IMR-90 (cell line): ENCODE data around the gene ELAVL1. TPM values are rescaled to one million over a fixed set of nuclear protein-coding genes. Genes with fewer than 3 reads are reported as not detected.
"Not testable (repeated sequence)": the region's sequence is repeated elsewhere in the genome, so short reads cannot be mapped to it uniquely, and the experiment has no call there.

ENCODE experiments used
- ATAC-seq: fragments of 200-7000 bp; cut with Tn5 transposase; 2 replicates; pipeline ENCODE4 v1.9.1; 2020; ENCODE audit warnings: low read depth, mild to moderate bottlenecking, moderate library complexity
- BruUV-seq: library from RNA; stranded (reverse); fragments of 400-500 nt; replicated peaks from 2 replicates; lab custom pipeline; 2021; lab: Mats Ljungman, UMichigan
- CTCF ChIA-PET: fragments of 300-600 bp; formaldehyde crosslinking; extraction: SDS; loops from one replicate; lab custom pipeline; 2021; ENCODE audit warnings: antibody characterized with exemption; lab: Yijun Ruan, JAX
- POLR2A ChIA-PET: fragments of 300-600 bp; sonication (Branson Sonifier 250); formaldehyde crosslinking; loops from one replicate; lab custom pipeline; 2022; ENCODE audit warnings: antibody characterized with exemption; ENCODE audit not compliant: unreplicated experiment; lab: Charles Lee
- DNase-seq: peaks from one replicate; pipeline ENCODE4 v3.0.0; 2013
- H2AFZ ChIP-seq: replicated peaks from 2 replicates; pipeline ENCODE3; 2013; ENCODE audit warnings: low read length, mild to moderate bottlenecking; ENCODE audit not compliant: poor library complexity
- H2AK5ac ChIP-seq: 2 replicates; pipeline ENCODE4 v1.6.1; 2013; ENCODE audit warnings: low read depth, low read length, inconsistent platforms
- H2AK9ac ChIP-seq: replicated peaks from 2 replicates; pipeline ENCODE3; 2013; ENCODE audit warnings: mild to moderate bottlenecking, low read depth, low read length, moderate library complexity; ENCODE audit not compliant: poor library complexity
- H2BK120ac ChIP-seq: 2 replicates; pipeline ENCODE4 v1.6.1; 2013; ENCODE audit warnings: low read depth, low read length, inconsistent platforms
- H2BK15ac ChIP-seq: 3 replicates; pipeline ENCODE4 v1.6.1; 2013; ENCODE audit warnings: low read depth, low read length, inconsistent platforms
- H2BK20ac ChIP-seq: 2 replicates; pipeline ENCODE4 v1.6.1; 2013; ENCODE audit warnings: low read depth, mild to moderate bottlenecking, inconsistent platforms, low read length, moderate library complexity
- H2BK5ac ChIP-seq: 2 replicates; pipeline ENCODE4 v1.6.1; 2013; ENCODE audit warnings: mild to moderate bottlenecking, low read depth, low read length, inconsistent platforms; ENCODE audit not compliant: poor library complexity, severe bottlenecking
- H3K14ac ChIP-seq: replicated peaks from 2 replicates; pipeline ENCODE4 v1.6.1; 2013; ENCODE audit warnings: low read depth, low read length, inconsistent platforms
- H3K18ac ChIP-seq: 2 replicates; pipeline ENCODE4 v1.6.1; 2013; ENCODE audit warnings: low read depth, low read length, control low read depth
- H3K23ac ChIP-seq: 2 replicates; pipeline ENCODE4 v1.6.1; 2013; ENCODE audit warnings: low read depth, low read length, inconsistent platforms
- H3K27ac ChIP-seq: 2 replicates; pipeline ENCODE4 v1.5.1; 2013; ENCODE audit warnings: mild to moderate bottlenecking, control low read depth, low read length; ENCODE audit not compliant: insufficient read depth
- H3K27me3 ChIP-seq: 2 replicates; pipeline ENCODE4 v1.6.1; 2013; ENCODE audit warnings: low read length; ENCODE audit not compliant: control insufficient read depth, insufficient read depth
- H3K36me3 ChIP-seq: 2 replicates; pipeline ENCODE4 v1.6.1; 2013; ENCODE audit warnings: low read length, mixed read lengths; ENCODE audit not compliant: control insufficient read depth, insufficient read depth
- H3K4ac ChIP-seq: 2 replicates; pipeline ENCODE4 v1.6.1; 2013; ENCODE audit warnings: low read depth, low read length, inconsistent platforms
- H3K4me1 ChIP-seq: 2 replicates; pipeline ENCODE4 v1.6.1; 2013; ENCODE audit warnings: low read length, mixed read lengths; ENCODE audit not compliant: control insufficient read depth, insufficient read depth
- H3K4me2 ChIP-seq: 2 replicates; pipeline ENCODE4 v1.6.1; 2013; ENCODE audit warnings: low read depth, mild to moderate bottlenecking, control low read depth, low read length, moderate library complexity
- H3K4me3 ChIP-seq: 2 replicates; pipeline ENCODE4 v1.5.1; 2013; ENCODE audit warnings: low read depth, mild to moderate bottlenecking, control low read depth, low read length, moderate library complexity; ENCODE audit not compliant: insufficient read depth
- H3K56ac ChIP-seq: 2 replicates; pipeline ENCODE4 v1.6.1; 2013; ENCODE audit warnings: low read length, inconsistent platforms; ENCODE audit not compliant: insufficient read depth; ENCODE audit errors: extremely low read depth
- H3K79me1 ChIP-seq, 2 experiments: 2 replicates each; pipeline ENCODE4 v1.6.1; 2013; ENCODE audit warnings: low read length in 2 of 2, inconsistent platforms in 1 of 2, low read depth in 1 of 2
- H3K9ac ChIP-seq: 2 replicates; pipeline ENCODE4 v1.6.1; 2013; ENCODE audit warnings: low read depth, low read length, control low read depth
- H3K9me1 ChIP-seq: 2 replicates; pipeline ENCODE4 v1.6.1; 2013; ENCODE audit warnings: low read length, inconsistent platforms; ENCODE audit not compliant: insufficient read depth
- H3K9me3 ChIP-seq: 2 replicates; pipeline ENCODE4 v1.6.1; 2013; ENCODE audit warnings: low read length; ENCODE audit not compliant: control insufficient read depth, insufficient read depth
- H4K20me1 ChIP-seq: 2 replicates; pipeline ENCODE4 v1.6.1; 2013; ENCODE audit warnings: low read length, inconsistent platforms; ENCODE audit not compliant: insufficient read depth
- H4K5ac ChIP-seq: 2 replicates; pipeline ENCODE4 v1.6.1; 2013; ENCODE audit warnings: mild to moderate bottlenecking, low read depth, low read length, control low read depth
- H4K8ac ChIP-seq, 2 experiments: 2 replicates each; pipeline ENCODE4 v1.6.1; 2013; ENCODE audit warnings: low read depth in 2 of 2, low read length in 2 of 2, control low read depth in 1 of 2, inconsistent platforms in 1 of 2
- H4K91ac ChIP-seq: 2 replicates; pipeline ENCODE4 v1.6.1; 2013; ENCODE audit warnings: low read depth, low read length, inconsistent platforms; ENCODE audit not compliant: insufficient read depth
- BHLHE40 ChIP-seq: fragments of 150-350 bp; IDR thresholded peaks from 2 replicates; pipeline ENCODE4 v1.6.1; 2016; ENCODE audit warnings: mild to moderate bottlenecking, low read depth, low read length
- CEBPB ChIP-seq: IDR thresholded peaks from 2 replicates; pipeline ENCODE4 v1.6.1; 2012; ENCODE audit warnings: low read depth, low read length, improper control_type of control experiment
- WGBS, 2 experiments: methylation state at CpG; one replicate each; pipeline versions ENCODE4 v1.1.5 to v1.1.7; 2013; ENCODE audit warnings: missing lambda C conversion rate in 2 of 2; ENCODE audit not compliant: insufficient read length in 1 of 2; ENCODE audit errors: extremely low coverage in 2 of 2; 5-methylcytosine and 5-hydroxymethylcytosine counted together
- dilution Hi-C: fragments of 300-500 bp; cut with HindIII; formaldehyde crosslinking; loops from one replicate; pipeline ENCODE4 v1.14.3; 2018; ENCODE audit warnings: low sequenced_read_pairs; ENCODE audit not compliant: unreplicated experiment
- in situ Hi-C: fragments of 300-500 bp; cut with MboI; formaldehyde crosslinking; loops from 3 replicates; pipeline ENCODE4 v1.14.3; 2019; ENCODE audit warnings: low sequenced_read_pairs, inconsistent platforms, mixed read lengths
- intact Hi-C: fragments of 100-400 bp; cut with micrococcal nuclease; formaldehyde crosslinking; loops from 2 replicates; pipeline ENCODE4 v1.10.0; 2022
- polyA plus RNA-seq, 3 experiments: library from polyadenylated mRNA; depleted of rRNA; stranded (reverse); fragments of >200 nt; gene quantifications; 2 replicates each; pipeline ENCODE4 v1.2.3, GENCODE V29; 2012; ENCODE audit warnings: low replicate concordance in 1 of 3
- total RNA-seq: library from RNA; depleted of rRNA; stranded (reverse); fragments of >200 nt; gene quantifications from 2 replicates; pipeline ENCODE4 v1.2.3, GENCODE V29; 2012
- TF ChIP-seq, protein P1 (sequence below): conservative IDR thresholded peaks from 2 replicates; pipeline ENCODE4 v1.5.1; 2012; ENCODE audit warnings: mild to moderate bottlenecking, low read depth, low read length, improper control_type of control experiment
- TF ChIP-seq, protein P2 (sequence below): fragments of 150-350 bp; IDR thresholded peaks from 2 replicates; pipeline ENCODE4 v1.6.1; 2017; ENCODE audit warnings: mild to moderate bottlenecking, antibody characterized with exemption, low read length, low read depth

Gene ELAVL1
- total and polyA plus RNA-seq, 2 of the 4 experiments (the other 2 are of a cell fraction), result 55.6 to 59.0 TPM

DNA sequence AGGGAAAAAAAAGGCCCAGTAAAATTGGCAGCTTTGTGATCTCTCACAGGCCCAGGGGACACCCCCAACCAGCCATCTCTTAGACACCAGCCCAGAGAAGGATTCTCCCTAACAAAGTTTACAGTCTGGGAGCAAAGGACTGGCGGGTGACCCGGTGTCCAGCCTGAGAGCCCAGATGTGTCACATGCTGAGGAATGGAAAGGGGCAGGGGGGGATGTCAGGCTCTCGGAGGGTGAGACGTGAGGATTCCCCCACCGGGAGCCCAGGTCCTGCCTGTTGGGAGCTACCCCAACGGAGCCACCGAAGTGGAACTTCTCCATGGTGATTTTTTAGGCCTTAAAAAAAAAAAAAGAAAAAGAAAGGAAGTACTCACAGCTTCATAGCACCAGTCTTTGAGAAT lies 74.7 kb downstream of the ELAVL1 start:
- Histone ChIP-seq H2AK5ac (no peak overlapping the region), H3K9me1 (peaks cover 9% of the 10 kb centered on the region; the same call in 1 of the 2 replicates), H3K4ac (no peak overlapping the region), H3K14ac (no peak overlapping the region), H4K5ac (no peak overlapping the region), H4K8ac (no peak overlapping the region), H3K4me1 (peaks cover 21% of the 10 kb centered on the region), H3K56ac (no peak overlapping the region), H4K20me1 (peaks cover 15% of the 10 kb centered on the region), H2BK15ac (no peak overlapping the region), H2BK5ac (no peak overlapping the region), H3K23ac (no peak overlapping the region), H2BK120ac (no peak overlapping the region), H3K27ac (no peak overlapping the region), H4K91ac (no peak overlapping the region), H3K18ac (no peak overlapping the region), H3K79me1 (peaks cover 7 to 22% of the 10 kb centered on the region in 2 experiments; a peak in 2 of 4 replicates), H3K9me3 (no peaks in the 10 kb centered on the region), H3K4me2 (no peak overlapping the region), H3K27me3 (no peaks in the 10 kb centered on the region), H2BK20ac (no peak overlapping the region), H2AK9ac (no peak overlapping the region), H3K4me3 (no peak overlapping the region), H3K9ac (no peak overlapping the region), H3K36me3 (peaks cover 49% of the 10 kb centered on the region), H2AFZ (no peak overlapping the region)
- CTCF ChIA-PET, result interaction anchor here (0.7 to 1.5 kb wide), 2 partner anchors 10 to 13 kb away, joined by 5 read pairs; partner anchors contain the start of genes SNAPC2 and TIMM44
- no TSS peak for BruUV-seq
- WGBS, 2 experiments, result 100% methylated on average over 2 of the region's 7 CpGs; no CpG with 5 or more reads in 1 of the 2 experiments
- POLR2A ChIA-PET, result no interaction called here
- DNase-seq (no peak), ATAC-seq (no peak)
- in situ Hi-C loops (no loop called here), dilution Hi-C loops (no loop called here), intact Hi-C loops (no loop called here)
- TF ChIP-seq, protein P1, sequence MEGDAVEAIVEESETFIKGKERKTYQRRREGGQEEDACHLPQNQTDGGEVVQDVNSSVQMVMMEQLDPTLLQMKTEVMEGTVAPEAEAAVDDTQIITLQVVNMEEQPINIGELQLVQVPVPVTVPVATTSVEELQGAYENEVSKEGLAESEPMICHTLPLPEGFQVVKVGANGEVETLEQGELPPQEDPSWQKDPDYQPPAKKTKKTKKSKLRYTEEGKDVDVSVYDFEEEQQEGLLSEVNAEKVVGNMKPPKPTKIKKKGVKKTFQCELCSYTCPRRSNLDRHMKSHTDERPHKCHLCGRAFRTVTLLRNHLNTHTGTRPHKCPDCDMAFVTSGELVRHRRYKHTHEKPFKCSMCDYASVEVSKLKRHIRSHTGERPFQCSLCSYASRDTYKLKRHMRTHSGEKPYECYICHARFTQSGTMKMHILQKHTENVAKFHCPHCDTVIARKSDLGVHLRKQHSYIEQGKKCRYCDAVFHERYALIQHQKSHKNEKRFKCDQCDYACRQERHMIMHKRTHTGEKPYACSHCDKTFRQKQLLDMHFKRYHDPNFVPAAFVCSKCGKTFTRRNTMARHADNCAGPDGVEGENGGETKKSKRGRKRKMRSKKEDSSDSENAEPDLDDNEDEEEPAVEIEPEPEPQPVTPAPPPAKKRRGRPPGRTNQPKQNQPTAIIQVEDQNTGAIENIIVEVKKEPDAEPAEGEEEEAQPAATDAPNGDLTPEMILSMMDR, result no peak
- TF ChIP-seq BHLHE40 (no peak), CEBPB (no peak)
- TF ChIP-seq, protein P2, sequence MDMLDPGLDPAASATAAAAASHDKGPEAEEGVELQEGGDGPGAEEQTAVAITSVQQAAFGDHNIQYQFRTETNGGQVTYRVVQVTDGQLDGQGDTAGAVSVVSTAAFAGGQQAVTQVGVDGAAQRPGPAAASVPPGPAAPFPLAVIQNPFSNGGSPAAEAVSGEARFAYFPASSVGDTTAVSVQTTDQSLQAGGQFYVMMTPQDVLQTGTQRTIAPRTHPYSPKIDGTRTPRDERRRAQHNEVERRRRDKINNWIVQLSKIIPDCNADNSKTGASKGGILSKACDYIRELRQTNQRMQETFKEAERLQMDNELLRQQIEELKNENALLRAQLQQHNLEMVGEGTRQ, result no peak

GRCh38 chr19:7930030-7930429 lies 75.4 kb downstream of the ELAVL1 start:
- H3K9ac ChIP-seq, H4K91ac ChIP-seq, DNase-seq, dilution Hi-C loops, H4K8ac ChIP-seq, H2BK120ac ChIP-seq, H3K9me3 ChIP-seq, BruUV-seq, H3K56ac ChIP-seq, H2AK9ac ChIP-seq, H3K27ac ChIP-seq, intact Hi-C loops, H3K9me1 ChIP-seq, POLR2A ChIA-PET, ATAC-seq, H3K4ac ChIP-seq, in situ Hi-C loops, H2AFZ ChIP-seq, H3K18ac ChIP-seq, H3K27me3 ChIP-seq, H3K14ac ChIP-seq, H2BK15ac ChIP-seq, H3K4me3 ChIP-seq, H2AK5ac ChIP-seq, H3K4me2 ChIP-seq, H4K5ac ChIP-seq, H2BK20ac ChIP-seq, H2BK5ac ChIP-seq, H3K23ac ChIP-seq: not testable (repeated sequence)
- Histone ChIP-seq H3K36me3 (peaks cover 42% of the 10 kb centered on the region), H3K4me1 (peaks cover 21% of the 10 kb centered on the region), H3K79me1 (peaks cover 7 to 17% of the 10 kb centered on the region in 2 experiments; a peak in 2 of 4 replicates), H4K20me1 (peaks cover 15% of the 10 kb centered on the region)
- 91% methylated on average over 5 of the region's 11 CpGs; no CpG with 5 or more reads in 1 of the 2 experiments for WGBS, 2 experiments
- CTCF ChIA-PET, result interaction anchor here (1.7 to 1.9 kb wide), 2 partner anchors 10 to 40 kb away, joined by 4 to 5 read pairs; partner anchors contain the start of gene SNAPC2
